K562 (cell line): ENCODE results near the gene CTIF. TPM values are rescaled to one million over a fixed set of nuclear protein-coding genes. Genes with fewer than 3 reads are reported as not detected.

Experiments
- ATAC-seq: fragments of 200-7000 bp; cut with Tn5 transposase; 3 replicates; pipeline ENCODE4 v1.9.1; 2020; ENCODE audit warnings: moderate library complexity
- BruUV-seq: library from RNA; stranded (reverse); fragments of 400-500 nt; replicated peaks from 2 replicates; lab custom pipeline; 2021; lab: Mats Ljungman, UMichigan
- CTCF ChIA-PET: fragments of 300-600 bp; formaldehyde crosslinking; extraction: SDS; loops from one replicate; lab custom pipeline; 2021; ENCODE audit warnings: low intra/inter-chr PET ratio; lab: Yijun Ruan, JAX
- POLR2A ChIA-PET: fragments of 300-600, 350-650 bp; sonication (Branson Sonifier 250); formaldehyde crosslinking; extraction: SDS; loops from one replicate; lab custom pipeline; 2021; ENCODE audit warnings: antibody characterized with exemption, inconsistent platforms; lab: Yijun Ruan, JAX
- DNase-seq, 4 experiments: peaks; one replicate each; pipeline versions ENCODE4 v3.0.0 to v3.0.0-alpha.2; 2011 to 2018; ENCODE audit warnings: low spot score in 3 of 4, mixed read lengths in 3 of 4; ENCODE audit errors: extremely low read depth in 1 of 4
- FAIRE-seq: peaks from 2 replicates; lab custom pipeline; 2011; peaks lifted over from hg19 to GRCh38; lab: Jason Lieb, UNC
- H2AFZ ChIP-seq: 2 replicates; pipeline ENCODE4 v1.6.0; 2011; ENCODE audit warnings: low read depth, low read length, control low read depth, inconsistent platforms
- H3K27ac ChIP-seq: fragments of 200-600 bp; 3 replicates; pipeline ENCODE4 v1.8.0; 2011; ENCODE audit warnings: low read depth, mild to moderate bottlenecking, control low read depth, inconsistent platforms, low read length, moderate library complexity, mixed read lengths; ENCODE audit errors: extremely low read depth
- H3K27me3 ChIP-seq, 2 experiments: fragments of 300-600 bp in 1 of 2; 2 replicates in 1 of 2; 3 replicates in 1 of 2; pipeline versions ENCODE4 v1.6.0 to v1.8.0; 2011; ENCODE audit warnings: inconsistent platforms in 2 of 2, low read length in 2 of 2, mild to moderate bottlenecking in 1 of 2, mixed read lengths in 1 of 2, moderate library complexity in 1 of 2; ENCODE audit not compliant: control insufficient read depth in 2 of 2, insufficient read depth in 2 of 2
- H3K36me3 ChIP-seq: fragments of 300-600 bp; 3 replicates; pipeline ENCODE4 v1.8.0; 2011; ENCODE audit warnings: mild to moderate bottlenecking, low read length, inconsistent platforms; ENCODE audit not compliant: control insufficient read depth, insufficient read depth
- H3K4me1 ChIP-seq, 2 experiments: fragments of 200-600 bp in 1 of 2; replicated peaks in 1 of 2; 2 replicates in 1 of 2; 3 replicates in 1 of 2; pipeline versions ENCODE4 v1.5.1 to v1.8.0; 2011; ENCODE audit warnings: inconsistent platforms in 2 of 2, low read length in 2 of 2, mild to moderate bottlenecking in 1 of 2, mixed read lengths in 1 of 2, moderate library complexity in 1 of 2; ENCODE audit not compliant: control insufficient read depth in 2 of 2, insufficient read depth in 2 of 2
- H3K4me2 ChIP-seq: 2 replicates; pipeline ENCODE4 v1.6.1; 2011; ENCODE audit warnings: low read length, control low read depth, inconsistent platforms, mixed read lengths; ENCODE audit not compliant: insufficient read depth
- H3K4me3 ChIP-seq: fragments of 200-600 bp; sonication (generic), shearing (Covaris generic); 2 replicates; pipeline ENCODE4 v1.5.1; 2016; ENCODE audit warnings: control low read depth, inconsistent platforms
- H3K79me2 ChIP-seq: fragments of 200-600 bp; 3 replicates; pipeline ENCODE4 v1.8.0; 2011; ENCODE audit warnings: low read length, inconsistent platforms; ENCODE audit not compliant: control insufficient read depth, insufficient read depth
- H3K9ac ChIP-seq, 2 experiments: 2 replicates each; pipeline versions ENCODE4 v1.6.0 to v1.6.1; 2011; ENCODE audit warnings: low read depth in 2 of 2, low read length in 2 of 2, control low read depth in 1 of 2, inconsistent platforms in 1 of 2, mild to moderate bottlenecking in 1 of 2, mixed read lengths in 1 of 2; ENCODE audit not compliant: insufficient read depth in 1 of 2
- H3K9me1 ChIP-seq: one replicate; pipeline ENCODE4 v1.6.0; 2011; ENCODE audit warnings: inconsistent platforms, mild to moderate bottlenecking, low read length, moderate library complexity; ENCODE audit not compliant: control insufficient read depth, insufficient read depth
- H3K9me3 ChIP-seq: replicated peaks from 2 replicates; pipeline ENCODE4 v1.5.1; 2011; ENCODE audit warnings: low read depth, low read length, inconsistent platforms; ENCODE audit not compliant: control insufficient read depth, insufficient read depth
- H4K20me1 ChIP-seq: replicated peaks from 2 replicates; pipeline ENCODE4 v1.6.1; 2011; ENCODE audit warnings: low read length, inconsistent platforms, mixed read lengths; ENCODE audit not compliant: control insufficient read depth, insufficient read depth
- SAP30 ChIP-seq: fragments of 200-600 bp; sonication (generic); IDR thresholded peaks from 2 replicates; pipeline ENCODE4 v1.6.1; 2012; ENCODE audit warnings: borderline replicate concordance, low read depth, mild to moderate bottlenecking, moderate library complexity, low read length, control low read depth, inconsistent platforms; ENCODE audit not compliant: insufficient read depth, poor library complexity, severe bottlenecking
- TAF7 ChIP-seq: fragments of 450-650 bp; IDR thresholded peaks from 2 replicates; pipeline ENCODE4 v1.6.1; 2016; ENCODE audit warnings: missing genetic modification characterization, missing compliant biosample characterization
- TAL1 ChIP-seq: fragments of 450-650 bp; IDR thresholded peaks from 2 replicates; pipeline ENCODE4 v1.6.1; 2016; ENCODE audit warnings: mild to moderate bottlenecking
- ZNF121 ChIP-seq: sonication (generic); formaldehyde crosslinking; conservative IDR thresholded peaks from 2 replicates; pipeline ENCODE4 v1.8.0; 2022; ENCODE audit warnings: missing genetic modification reagents
- ZNF445 ChIP-seq: fragments of 250-450 bp; sonication (Bioruptor Pico); IDR thresholded peaks from 2 replicates; pipeline ENCODE4 v1.4.0; 2020; ENCODE audit warnings: low read depth, mild to moderate bottlenecking, moderate library complexity
- ZNF699 ChIP-seq: fragments of 250-450 bp; sonication (Bioruptor Pico); IDR thresholded peaks from 2 replicates; pipeline ENCODE4 v1.8.0; 2021; ENCODE audit warnings: mild to moderate bottlenecking, moderate library complexity; ENCODE audit not compliant: insufficient replicate concordance
- WGBS: fragments of 100-300 bp; shearing (Covaris generic); methylation state at CpG from one replicate; pipeline ENCODE4 v1.1.6; 2016; ENCODE audit warnings: low coverage, mixed read lengths; ENCODE audit not compliant: insufficient coverage; ENCODE audit errors: missing lambda C conversion rate; 5-methylcytosine and 5-hydroxymethylcytosine counted together
- in situ Hi-C: fragments of 300-500 bp; cut with MboI; formaldehyde crosslinking; loops from 4 replicates; pipeline ENCODE4 v1.15.0; 2018; ENCODE audit warnings: inconsistent platforms, mixed read lengths
- intact Hi-C: fragments of 100-400 bp; cut with micrococcal nuclease; formaldehyde crosslinking; loops from 2 replicates; pipeline ENCODE4 v1.14.2; 2022
- polyA plus RNA-seq, 8 experiments: library from polyadenylated mRNA; depleted of rRNA in 4 of 8; stranded (reverse) in 5 of 8; unstranded in 3 of 8; fragments of >200 nt; fragmentation: Nextera tagmentation in 2 of 8; fragmentation: Illumina TruSeq in 1 of 8; extraction: Ambion mirVana in 2 of 8; extraction: Trizol in 1 of 8; gene quantifications; 2 replicates each; pipeline versions ENCODE4 v1.2.1 to v1.2.3, GENCODE V29; 2011 to 2014; ENCODE audit warnings: inconsistent platforms in 1 of 8, missing spikeins in 1 of 8
- total RNA-seq, 7 experiments: library from RNA; depleted of rRNA in 6 of 7; stranded (reverse); fragments of >200 nt in 6 of 7; fragmentation: Illumina TruSeq in 2 of 7; extraction: Trizol in 2 of 7; gene quantifications; 2 replicates each; pipeline versions ENCODE4 v1.2.1 to v1.2.3, GENCODE V29; 2011 to 2021; ENCODE audit warnings: low replicate concordance in 1 of 7
- TF ChIP-seq, protein P1 (sequence below), 3 experiments: IDR thresholded peaks in 2 of 3; conservative IDR thresholded peaks in 1 of 3; 2 replicates each; pipeline ENCODE4 v1.5.1; 2011 to 2012; ENCODE audit warnings: low read length in 3 of 3, mild to moderate bottlenecking in 3 of 3, control low read depth in 2 of 3, improper control_type of control experiment in 1 of 3, inconsistent platforms in 1 of 3, low read depth in 1 of 3, mixed read lengths in 1 of 3, moderate library complexity in 1 of 3; ENCODE audit not compliant: insufficient read depth in 2 of 3

Gene CTIF
- total and polyA plus RNA-seq, 9 of the 15 experiments (the other 6 are each of a cell fraction or from before 2014, with no cell fraction given): 0.17 to 11.5 (median 2.2) TPM

DNA sequence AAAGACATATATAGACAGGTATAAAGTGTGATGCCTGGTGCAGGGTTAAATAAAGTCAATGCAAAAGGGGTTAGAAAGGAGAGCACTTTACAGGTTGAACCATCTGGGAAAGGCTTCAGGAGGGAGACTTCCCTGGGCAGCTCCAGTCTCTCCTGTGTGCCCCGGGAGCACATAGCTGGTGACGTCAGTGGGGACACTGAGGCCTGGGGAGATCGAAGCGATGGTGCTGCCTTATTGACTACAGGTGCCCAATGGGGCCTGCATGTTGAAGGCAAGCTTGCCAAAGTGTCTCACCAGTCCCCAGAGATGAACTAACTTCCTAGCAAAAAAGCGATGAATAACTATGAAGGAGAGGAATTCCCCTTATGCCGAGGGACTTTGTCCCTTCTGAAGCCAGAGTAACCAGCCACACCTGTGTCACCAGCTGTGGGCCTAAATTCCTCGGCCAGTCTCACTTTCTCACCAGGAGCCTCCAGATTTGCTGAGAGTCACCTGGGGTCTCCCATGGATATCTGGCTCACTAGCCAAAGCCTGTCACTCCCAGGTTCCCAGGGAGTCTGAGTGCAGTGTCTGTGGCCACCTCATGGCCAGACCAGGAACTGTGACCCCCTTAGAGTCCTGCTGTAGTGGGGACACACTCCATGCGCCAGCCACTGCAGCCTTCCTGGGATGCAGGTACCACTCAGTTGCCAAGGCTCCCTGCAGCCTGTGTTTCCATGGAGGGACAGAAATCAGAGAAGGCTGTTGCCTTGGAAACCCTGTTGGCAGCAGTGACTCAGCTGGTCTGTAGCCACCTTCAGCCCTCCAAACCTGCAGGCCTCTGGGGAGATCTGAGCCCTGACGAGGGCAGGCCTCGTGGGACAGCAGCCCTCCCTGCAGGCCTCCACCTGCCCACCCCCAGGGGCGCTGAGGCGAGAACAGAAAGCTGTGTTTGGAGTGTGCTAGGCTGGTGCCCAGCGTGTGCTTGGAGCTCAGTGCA is 128.7 kb downstream of the CTIF start (continued):
- TF ChIP-seq, protein P1, sequence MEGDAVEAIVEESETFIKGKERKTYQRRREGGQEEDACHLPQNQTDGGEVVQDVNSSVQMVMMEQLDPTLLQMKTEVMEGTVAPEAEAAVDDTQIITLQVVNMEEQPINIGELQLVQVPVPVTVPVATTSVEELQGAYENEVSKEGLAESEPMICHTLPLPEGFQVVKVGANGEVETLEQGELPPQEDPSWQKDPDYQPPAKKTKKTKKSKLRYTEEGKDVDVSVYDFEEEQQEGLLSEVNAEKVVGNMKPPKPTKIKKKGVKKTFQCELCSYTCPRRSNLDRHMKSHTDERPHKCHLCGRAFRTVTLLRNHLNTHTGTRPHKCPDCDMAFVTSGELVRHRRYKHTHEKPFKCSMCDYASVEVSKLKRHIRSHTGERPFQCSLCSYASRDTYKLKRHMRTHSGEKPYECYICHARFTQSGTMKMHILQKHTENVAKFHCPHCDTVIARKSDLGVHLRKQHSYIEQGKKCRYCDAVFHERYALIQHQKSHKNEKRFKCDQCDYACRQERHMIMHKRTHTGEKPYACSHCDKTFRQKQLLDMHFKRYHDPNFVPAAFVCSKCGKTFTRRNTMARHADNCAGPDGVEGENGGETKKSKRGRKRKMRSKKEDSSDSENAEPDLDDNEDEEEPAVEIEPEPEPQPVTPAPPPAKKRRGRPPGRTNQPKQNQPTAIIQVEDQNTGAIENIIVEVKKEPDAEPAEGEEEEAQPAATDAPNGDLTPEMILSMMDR (IDR thresholded peaks at IDR 0.05 in 2 of 3, conservative IDR thresholded peaks at IDR 0.05 in 1 of 3; ENCODE audit: insufficient read depth in 2 of 3, low read depth in 1 of 3, low read length in 3 of 3): peak; percentile 13 to 38 (median 28); a peak in 3 of 6 replicates
- TF ChIP-seq TAL1: no peak
- no peak for TF ChIP-seq ZNF121 (CRISPR knock-in tag)
- TF ChIP-seq ZNF699 (CRISPR knock-in tag): no peak
- TF ChIP-seq ZNF445 (CRISPR knock-in tag): no peak
- no peak for TF ChIP-seq TAF7 (tag)

- ChIA-PET CTCF (no interaction called here), POLR2A (no interaction called here)
- WGBS: 59% methylated on average over 12 of the region's 15 CpGs
- Histone ChIP-seq H3K36me3 (no peaks in the 10 kb centered on the region), H3K9me1 (no peaks in the 10 kb centered on the region), H3K4me2 (no peak overlapping the region), H3K4me1 (peaks cover 0 to 9% of the 10 kb centered on the region in 2 experiments; a peak in 1 of 5 replicates), H4K20me1 (no peaks in the 10 kb centered on the region), H2AFZ (no peak overlapping the region), H3K4me3 (no peak overlapping the region), H3K27ac (no peak overlapping the region), H3K9me3 (no peaks in the 10 kb centered on the region), H3K9ac (no peak overlapping the region), H3K27me3 (no peaks in the 10 kb centered on the region), H3K79me2 (no peaks in the 10 kb centered on the region)
- FAIRE-seq: no peak
- DNase-seq: no peak
- ATAC-seq: peak; percentile 69
- TF ChIP-seq, protein P1 (IDR thresholded peaks at IDR 0.05 in 2 of 3, conservative IDR thresholded peaks at IDR 0.05 in 1 of 3; ENCODE audit: insufficient read depth in 2 of 3, low read depth in 1 of 3, low read length in 3 of 3): peak; percentile 26 to 37 (median 28); a peak in 3 of 6 replicates
- no peak for TF ChIP-seq SAP30
- in situ Hi-C loops (no loop called here), intact Hi-C loops (no loop called here)
- BruUV-seq: no TSS peak
Observed at GRCh38 chr18:48668466-48669179, 129.8 kb downstream of the CTIF start.
